GM12878 (cell line): ENCODE measurements around the gene TXNL1. TPM values are rescaled to one million over a fixed set of nuclear protein-coding genes. Genes with fewer than 3 reads are reported as not detected.

Experiments
- ATAC-seq: fragments of 200-7000 bp; cut with Tn5 transposase; 3 replicates; pipeline ENCODE4 v1.9.1; 2020; ENCODE audit warnings: mild to moderate bottlenecking, moderate library complexity
- BruUV-seq: library from RNA; stranded (reverse); fragments of 400-500 nt; replicated peaks from 2 replicates; lab custom pipeline; 2021; lab: Mats Ljungman, UMichigan
- CTCF ChIA-PET: fragments of 300-600 bp; sonication (Branson Sonifier 250); formaldehyde crosslinking; extraction: SDS; loops from one replicate; lab custom pipeline; 2021; ENCODE audit warnings: inconsistent platforms; lab: Yijun Ruan, JAX
- POLR2A ChIA-PET: fragments of 350-600 bp; formaldehyde crosslinking; extraction: SDS; loops from one replicate; lab custom pipeline; 2021; ENCODE audit warnings: inconsistent platforms; lab: Charles Lee
- RAD21 ChIA-PET: fragments of 300-600 bp; sonication (Branson Sonifier 250); formaldehyde crosslinking; loops from one replicate; lab custom pipeline; 2023; ENCODE audit warnings: antibody characterized with exemption; ENCODE audit not compliant: unreplicated experiment; lab: Charles Lee
- SMC1A ChIA-PET: fragments of 300-600 bp; sonication (Branson Sonifier 250); formaldehyde crosslinking; loops from one replicate; lab custom pipeline; 2023; ENCODE audit not compliant: unreplicated experiment, uncharacterized antibody; lab: Charles Lee
- DNase-seq: peaks from one replicate; pipeline ENCODE4 v3.0.0-alpha.2; 2011; ENCODE audit warnings: low read depth, low spot score
- FAIRE-seq: peaks from 3 replicates; lab custom pipeline; 2011; peaks lifted over from hg19 to GRCh38; lab: Jason Lieb, UNC
- H2AFZ ChIP-seq: 2 replicates; pipeline ENCODE4 v1.6.0; 2011; ENCODE audit warnings: low read depth, low read length, control low read depth; ENCODE audit not compliant: control insufficient read depth
- H3K27ac ChIP-seq: 2 replicates; pipeline ENCODE4 v1.5.1; 2011; ENCODE audit warnings: control low read depth; ENCODE audit not compliant: control insufficient read depth, insufficient read depth
- H3K27me3 ChIP-seq, 2 experiments: replicated peaks in 1 of 2; 2 replicates each; pipeline versions ENCODE4 v1.6.0 to v1.6.1; 2011; ENCODE audit warnings: low read length in 1 of 2; ENCODE audit not compliant: control insufficient read depth in 2 of 2, insufficient read depth in 2 of 2
- H3K36me3 ChIP-seq, 2 experiments: 2 replicates each; pipeline ENCODE4 v1.5.1; 2011; ENCODE audit warnings: low read length in 1 of 2; ENCODE audit not compliant: control insufficient read depth in 2 of 2, insufficient read depth in 2 of 2
- H3K4me1 ChIP-seq: 2 replicates; pipeline ENCODE4 v1.6.1; 2011; ENCODE audit warnings: mild to moderate bottlenecking, low read length, moderate library complexity, mixed read lengths; ENCODE audit not compliant: control insufficient read depth, insufficient read depth
- H3K4me2 ChIP-seq: 2 replicates; pipeline ENCODE4 v1.6.0; 2011; ENCODE audit warnings: control low read depth; ENCODE audit not compliant: control insufficient read depth, insufficient read depth
- H3K4me3 ChIP-seq: fragments of 200-600 bp; sonication (generic); 2 replicates; pipeline ENCODE4 v1.5.1; 2016
- H3K79me2 ChIP-seq: 2 replicates; pipeline ENCODE4 v1.6.0; 2011; ENCODE audit warnings: low read length; ENCODE audit not compliant: control insufficient read depth, insufficient read depth
- H3K9ac ChIP-seq: 2 replicates; pipeline ENCODE4 v1.8.0; 2011; ENCODE audit warnings: low read length, control low read depth, mixed read lengths; ENCODE audit not compliant: control insufficient read depth, insufficient read depth
- H3K9me3 ChIP-seq: replicated peaks from 3 replicates; pipeline ENCODE4 v1.5.1; 2011; ENCODE audit warnings: mild to moderate bottlenecking, low read length; ENCODE audit not compliant: control insufficient read depth, insufficient read depth
- H4K20me1 ChIP-seq: 2 replicates; pipeline ENCODE4 v1.6.0; 2011; ENCODE audit not compliant: control insufficient read depth, insufficient read depth
- BMI1 ChIP-seq: fragments of 450-650 bp; IDR thresholded peaks from 2 replicates; pipeline ENCODE4 v1.6.1; 2016; ENCODE audit warnings: mild to moderate bottlenecking, moderate library complexity, borderline replicate concordance
- CHD4 ChIP-seq: fragments of 200-600 bp; sonication (generic); IDR thresholded peaks from 2 replicates; pipeline ENCODE4 v1.6.1; 2016; ENCODE audit warnings: mild to moderate bottlenecking
- EP300 ChIP-seq, 2 experiments: fragments of 150-350 bp in 1 of 2; IDR thresholded peaks; 2 replicates each; pipeline ENCODE4 v1.6.1; 2011 to 2012; ENCODE audit warnings: low read depth in 2 of 2, low read length in 2 of 2, borderline replicate concordance in 1 of 2, improper control_type of control experiment in 1 of 2, inconsistent platforms in 1 of 2; ENCODE audit not compliant: control insufficient read depth in 1 of 2
- HCFC1 ChIP-seq: fragments of 150-350 bp; IDR thresholded peaks from 2 replicates; pipeline ENCODE4 v1.6.1; 2014; ENCODE audit warnings: low read length
- MEF2B ChIP-seq: fragments of 450-650 bp; IDR thresholded peaks from 2 replicates; pipeline ENCODE4 v1.6.1; 2018; ENCODE audit warnings: mild to moderate bottlenecking, moderate library complexity; ENCODE audit not compliant: partially characterized antibody, poor library complexity, severe bottlenecking
- NBN ChIP-seq: fragments of 450-650 bp; IDR thresholded peaks from 2 replicates; pipeline ENCODE4 v1.6.1; 2016
- NRF1 ChIP-seq: conservative IDR thresholded peaks from 2 replicates; pipeline ENCODE4 v1.6.1; 2011; ENCODE audit warnings: mild to moderate bottlenecking, low read depth, low read length, improper control_type of control experiment
- PAX8 ChIP-seq: fragments of 450-650 bp; IDR thresholded peaks from 2 replicates; pipeline ENCODE4 v1.6.1; 2017; ENCODE audit warnings: mild to moderate bottlenecking, moderate library complexity
- RAD21 ChIP-seq: IDR thresholded peaks from 2 replicates; pipeline ENCODE4 v1.6.1; 2011; ENCODE audit warnings: mild to moderate bottlenecking, low read depth, low read length, moderate library complexity; ENCODE audit not compliant: insufficient read depth
- RAD51 ChIP-seq: fragments of 450-650 bp; IDR thresholded peaks from 2 replicates; pipeline ENCODE4 v1.6.1; 2016; ENCODE audit warnings: moderate library complexity, mild to moderate bottlenecking, inconsistent platforms
- TBL1XR1 ChIP-seq: IDR thresholded peaks from 2 replicates; pipeline ENCODE4 v1.6.1; 2012; ENCODE audit warnings: low read depth, low read length, improper control_type of control experiment
- ZBTB40 ChIP-seq: fragments of 450-650 bp; IDR thresholded peaks from 2 replicates; pipeline ENCODE4 v1.6.1; 2016; ENCODE audit warnings: mild to moderate bottlenecking, moderate library complexity, borderline replicate concordance
- ZNF217 ChIP-seq: fragments of 450-650 bp; IDR thresholded peaks from 2 replicates; pipeline ENCODE4 v1.6.1; 2017; ENCODE audit warnings: antibody characterized with exemption, mild to moderate bottlenecking
- ZNF274 ChIP-seq: IDR thresholded peaks from one replicate; pipeline ENCODE4 v1.8.0; 2011; ENCODE audit not compliant: insufficient read length, insufficient read depth
- WGBS: methylation state at CpG from one replicate; pipeline ENCODE4 v1.1.6; 2016; ENCODE audit warnings: low lambda C conversion rate; ENCODE audit not compliant: insufficient replicate concordance, insufficient coverage; ENCODE audit errors: missing lambda C conversion rate; 5-methylcytosine and 5-hydroxymethylcytosine counted together
- in situ Hi-C: fragments of 300-500 bp; cut with MboI; formaldehyde crosslinking; loops from 9 replicates; pipeline ENCODE4 v1.14.3; 2018; ENCODE audit warnings: mixed read lengths
- intact Hi-C: fragments of 100-400 bp; cut with micrococcal nuclease; formaldehyde crosslinking; loops from one replicate; pipeline ENCODE4 v1.14.2; 2022; ENCODE audit not compliant: unreplicated experiment
- polyA plus RNA-seq, 11 experiments: library from polyadenylated mRNA; depleted of rRNA in 4 of 11; unstranded in 6 of 11; stranded (reverse) in 5 of 11; fragments of >200 nt; fragmentation: Nextera tagmentation in 4 of 11; fragmentation: Illumina TruSeq in 1 of 11; extraction: Ambion mirVana in 4 of 11; extraction: Trizol in 1 of 11; gene quantifications; 1 replicate in 1 of 11; 2 replicates in 10 of 11; pipeline versions ENCODE4 v1.2.1 to v1.2.3, GENCODE V29; 2011 to 2016; ENCODE audit warnings: inconsistent platforms in 2 of 11, missing spikeins in 2 of 11, low read depth in 1 of 11
- total RNA-seq, 4 experiments: library from RNA; depleted of rRNA in 3 of 4; stranded (reverse); fragments of >200 nt in 3 of 4; fragmentation: Illumina TruSeq in 1 of 4; extraction: Trizol in 1 of 4; gene quantifications; 2 replicates each; pipeline versions ENCODE4 v1.2.1 to v1.2.3, GENCODE V29; 2013 to 2021
- TF ChIP-seq, protein P1 (sequence below): fragments of 450-650 bp; formaldehyde crosslinking; IDR thresholded peaks from 2 replicates; pipeline ENCODE4 v1.4.0; 2022; ENCODE audit warnings: mild to moderate bottlenecking, moderate library complexity

TXNL1 gene
- total and polyA plus RNA-seq, 10 of the 15 experiments (the other 5 are each of a cell fraction or from before 2014, with no cell fraction given) = 30.9 to 124 (median 71.2) TPM

GRCh38 chr18:56632070-56633022 lies 6.0 kb downstream of the TXNL1 start:
- WGBS = 95% methylated on average over 7 of the region's 7 CpGs
- FAIRE-seq (no peak), ATAC-seq (no peak), DNase-seq (no peak)
- Histone ChIP-seq H3K9ac (no peak overlapping the region), H3K79me2 (peaks cover 90% of the 10 kb centered on the region), H3K4me2 (0 out of 2 replicates have a peak overlapping the region, but pooled peaks have one; percentile 25), H3K4me3 (no peak overlapping the region), H3K36me3 (peaks cover 0 to 11% of the 10 kb centered on the region in 2 experiments; a peak in 2 of 4 replicates), H4K20me1 (peaks cover 3% of the 10 kb centered on the region; the same call in 1 of the 2 replicates), H3K4me1 (no peaks in the 10 kb centered on the region), H3K27ac (no peak overlapping the region), H3K9me3 (no peaks in the 10 kb centered on the region; the same call in 2 of the 3 replicates), H3K27me3 (no peaks in the 10 kb centered on the region), H2AFZ (no peak overlapping the region)
- TF ChIP-seq ZBTB40 (no peak; the same call in 1 of the 2 replicates), RAD21 (no peak), EP300 (IDR thresholded peaks at IDR 0.05; ENCODE audit: borderline replicate concordance in 1 of 2, control insufficient read depth in 1 of 2, low read depth in 2 of 2, low read length in 2 of 2) (no peak), HCFC1 (no peak), MEF2B (no peak), ZNF274 (no peak), ZNF217 (no peak), TBL1XR1 (no peak), NBN (no peak), BMI1 (no peak), CHD4 (no peak), PAX8 (no peak), NRF1 (no peak), RAD51 (no peak)
- TF ChIP-seq, protein P1, sequence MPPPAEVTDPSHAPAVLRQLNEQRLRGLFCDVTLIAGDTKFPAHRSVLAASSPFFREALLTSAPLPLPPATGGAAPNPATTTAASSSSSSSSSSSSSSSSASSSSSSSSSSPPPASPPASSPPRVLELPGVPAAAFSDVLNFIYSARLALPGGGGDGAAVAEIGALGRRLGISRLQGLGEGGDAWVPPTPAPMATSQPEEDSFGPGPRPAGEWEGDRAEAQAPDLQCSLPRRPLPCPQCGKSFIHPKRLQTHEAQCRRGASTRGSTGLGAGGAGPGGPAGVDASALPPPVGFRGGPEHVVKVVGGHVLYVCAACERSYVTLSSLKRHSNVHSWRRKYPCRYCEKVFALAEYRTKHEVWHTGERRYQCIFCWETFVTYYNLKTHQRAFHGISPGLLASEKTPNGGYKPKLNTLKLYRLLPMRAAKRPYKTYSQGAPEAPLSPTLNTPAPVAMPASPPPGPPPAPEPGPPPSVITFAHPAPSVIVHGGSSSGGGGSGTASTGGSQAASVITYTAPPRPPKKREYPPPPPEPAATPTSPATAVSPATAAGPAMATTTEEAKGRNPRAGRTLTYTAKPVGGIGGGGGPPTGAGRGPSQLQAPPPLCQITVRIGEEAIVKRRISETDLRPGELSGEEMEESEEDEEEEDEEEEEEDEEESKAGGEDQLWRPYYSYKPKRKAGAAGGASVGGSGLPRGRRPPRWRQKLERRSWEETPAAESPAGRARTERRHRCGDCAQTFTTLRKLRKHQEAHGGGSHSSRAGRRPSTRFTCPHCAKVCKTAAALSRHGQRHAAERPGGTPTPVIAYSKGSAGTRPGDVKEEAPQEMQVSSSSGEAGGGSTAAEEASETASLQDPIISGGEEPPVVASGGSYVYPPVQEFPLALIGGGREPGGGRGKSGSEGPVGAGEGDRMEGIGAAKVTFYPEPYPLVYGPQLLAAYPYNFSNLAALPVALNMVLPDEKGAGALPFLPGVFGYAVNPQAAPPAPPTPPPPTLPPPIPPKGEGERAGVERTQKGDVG = no peak
- BruUV-seq = no TSS peak
- RAD21 ChIA-PET = interaction anchor here (0.6 to 1.2 kb wide), 2 partner anchors 91 to 117 kb away, joined by 3 read pairs; no protein-coding TSS in a partner anchor
- SMC1A ChIA-PET = interaction anchor here (0.7 to 1.5 kb wide), 3 partner anchors 12 to 18 kb away, joined by 3 read pairs; no protein-coding TSS in a partner anchor
- CTCF ChIA-PET = interaction anchor here (0.9 to 2.6 kb wide), 2 partner anchors 13 to 20 kb away, joined by 3 to 13 read pairs; no protein-coding TSS in a partner anchor
- POLR2A ChIA-PET = interaction anchor here (0.5 to 1.1 kb wide), 2 partner anchors 7 to 25 kb away, joined by 3 to 5 read pairs; no protein-coding TSS in a partner anchor
- intact Hi-C loops (no loop called here), in situ Hi-C loops (no loop called here)
